Measurements from ENCODE around the gene TTYH3.

DNA sequence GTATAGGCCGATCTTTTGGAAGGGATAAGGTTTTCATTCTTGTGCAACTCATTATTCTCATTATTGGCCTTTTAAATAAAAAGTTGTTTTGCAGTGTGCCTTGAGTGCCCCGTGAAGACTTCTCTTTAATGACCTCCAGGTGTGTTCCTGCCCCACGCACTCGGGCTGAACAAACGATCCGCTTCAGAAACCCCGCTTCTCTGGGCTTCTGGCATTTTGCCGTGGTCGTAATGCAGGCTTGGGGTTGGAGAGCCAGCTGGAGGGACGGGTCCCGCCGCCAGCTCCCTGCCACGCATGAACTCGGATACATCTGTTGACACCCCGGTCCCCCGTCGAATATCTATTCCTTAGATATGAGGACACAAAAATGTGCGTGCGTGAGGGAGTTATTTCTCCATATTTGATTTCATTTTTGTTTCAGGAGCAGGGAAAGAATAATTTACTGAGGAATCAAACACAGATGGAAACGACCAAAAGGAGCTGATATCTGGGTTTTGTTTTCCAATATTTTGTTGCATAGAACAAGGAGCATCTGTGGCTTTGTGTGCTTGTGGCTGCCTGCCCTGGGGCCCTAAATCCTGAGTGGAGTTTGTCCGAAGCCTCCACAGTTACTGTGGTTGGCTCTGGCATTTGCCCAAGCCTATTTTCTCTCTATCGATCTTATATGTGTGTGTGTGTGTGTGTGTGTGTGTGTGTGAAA, 17.0 kb upstream of the TTYH3 start:
- no peak for TF ChIP-seq CTCF (IDR thresholded peaks at IDR 0.05; ENCODE audit: low read depth, low read length, poor library complexity, severe bottlenecking)
- TF ChIP-seq EZH2phosphoT487 (IDR thresholded peaks at IDR 0.05; ENCODE audit: borderline replicate concordance, low read length) = no peak

Measured in DOHH2 (cell line).